Measurements from ENCODE around the gene SLC19A1. TPM values are rescaled to one million over a fixed set of nuclear protein-coding genes. Genes with fewer than 3 reads are reported as not detected.
A peak's percentile ranks its signal among the peaks of the same experiment; 100 is the strongest.

SLC19A1 gene
- total and polyA plus RNA-seq, 3 experiments from 2014 or later, result 7.0 to 66.8 (median 55.7) TPM

DNA sequence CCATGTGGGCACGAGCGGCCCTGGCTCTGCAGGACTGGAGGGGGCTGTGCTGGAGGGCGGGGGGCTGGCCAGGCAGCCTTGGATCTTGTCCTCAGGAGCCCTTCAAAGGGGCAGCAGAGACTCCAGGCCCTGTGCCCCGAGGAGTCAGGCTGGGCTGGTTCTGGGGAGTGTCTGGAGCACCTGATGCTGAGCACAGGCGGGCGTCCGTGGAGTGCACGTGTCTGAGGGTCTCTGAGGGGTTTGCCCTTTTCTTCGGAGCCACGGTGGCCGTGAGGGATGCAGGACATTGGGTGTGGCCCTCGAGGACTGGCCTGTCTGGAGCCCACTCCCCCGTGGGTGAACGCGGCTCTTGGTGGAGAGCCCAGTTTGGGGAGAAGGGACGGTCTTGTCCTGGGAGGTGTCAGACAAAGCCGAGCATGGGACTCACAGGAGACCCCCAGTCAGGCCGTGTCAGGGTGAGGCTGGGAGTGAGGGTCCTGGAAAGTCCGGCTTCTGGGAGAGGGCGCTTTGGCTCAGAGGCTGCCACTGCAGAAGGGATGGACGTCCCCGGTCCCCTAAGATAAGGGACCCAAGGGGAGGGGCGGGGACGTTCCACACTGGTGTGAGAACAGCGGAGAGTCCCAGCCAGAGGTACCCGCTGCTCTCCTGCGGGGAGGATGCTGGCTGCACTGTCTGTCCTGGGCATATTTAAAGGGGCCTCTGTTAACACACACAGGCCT lies 76.5 kb downstream of the SLC19A1 start:
- Mint-ChIP-seq H3K9me3 (peaks cover 3 to 12% (median 4%) of the 10 kb centered on the region in 5 donors), H3K4me1 (peaks cover 0 to 9% (median 3%) of the 10 kb centered on the region in 3 donors), H3K27ac (no peak overlapping the region), H3K36me3 (peaks cover 0 to 2% (median 0%) of the 10 kb centered on the region in 3 donors), H3K4me3 (no peak overlapping the region), H3K27me3 (peaks cover 13 to 18% of the 10 kb centered on the region in 2 donors)
- ChIA-PET CTCF (no interaction called here), POLR2A (no interaction called here)
- peak in 1 of 5 donors; percentile 36 for DNase-seq
- no peak overlapping the region for H3K4me3 ChIP-seq (ENCODE audit: low read length)
- H3K9me3 ChIP-seq (ENCODE audit: low read length), result no peaks in the 10 kb centered on the region
- no peak overlapping the region for H3K27ac ChIP-seq (ENCODE audit: low read depth, low read length)
- no peaks in the 10 kb centered on the region for H3K36me3 ChIP-seq (ENCODE audit: insufficient read depth, low read length)
- peaks cover 3% of the 10 kb centered on the region for H3K4me1 ChIP-seq (ENCODE audit: insufficient read depth, low read length)
- H3K27me3 ChIP-seq (ENCODE audit: insufficient read depth, low read length, poor library complexity, severe bottlenecking), result no peaks in the 10 kb centered on the region

GRCh38 chr21:45465105-45465504 lies 77.1 kb downstream of the SLC19A1 start:
- ChIA-PET CTCF (no interaction called here), POLR2A (no interaction called here)
- no peak overlapping the region for H3K4me3 Mint-ChIP-seq
- H3K27me3 Mint-ChIP-seq, result peaks cover 13 to 18% of the 10 kb centered on the region in 2 donors
- Histone ChIP-seq H3K36me3 (ENCODE audit: insufficient read depth, low read length) (no peaks in the 10 kb centered on the region), H3K9me3 (ENCODE audit: low read length) (no peaks in the 10 kb centered on the region), H3K4me3 (ENCODE audit: low read length) (no peak overlapping the region), H3K27me3 (ENCODE audit: insufficient read depth, low read length, poor library complexity, severe bottlenecking) (no peaks in the 10 kb centered on the region), H3K27ac (ENCODE audit: low read depth, low read length) (no peak overlapping the region), H3K4me1 (ENCODE audit: insufficient read depth, low read length) (no peaks in the 10 kb centered on the region)
- H3K9me3 Mint-ChIP-seq, result peaks cover 3 to 12% (median 4%) of the 10 kb centered on the region in 5 donors
- H3K36me3 Mint-ChIP-seq, result peaks cover 0 to 2% (median 0%) of the 10 kb centered on the region in 3 donors
- no peak for DNase-seq
- peaks cover 0 to 3% (median 0%) of the 10 kb centered on the region in 3 donors for H3K4me1 Mint-ChIP-seq
- no peak overlapping the region for H3K27ac Mint-ChIP-seq

GRCh38 chr21:45464309-45464708 lies 77.9 kb downstream of the SLC19A1 start:
- H3K27ac Mint-ChIP-seq, result no peak overlapping the region
- no peak overlapping the region for H3K4me3 Mint-ChIP-seq
- POLR2A ChIA-PET, result no interaction called here
- Histone ChIP-seq H3K36me3 (ENCODE audit: insufficient read depth, low read length) (no peaks in the 10 kb centered on the region), H3K27me3 (ENCODE audit: insufficient read depth, low read length, poor library complexity, severe bottlenecking) (no peaks in the 10 kb centered on the region), H3K9me3 (ENCODE audit: low read length) (no peaks in the 10 kb centered on the region), H3K4me1 (ENCODE audit: insufficient read depth, low read length) (no peaks in the 10 kb centered on the region), H3K4me3 (ENCODE audit: low read length) (no peak overlapping the region), H3K27ac (ENCODE audit: low read depth, low read length) (no peak overlapping the region)
- peaks cover 13 to 18% of the 10 kb centered on the region in 2 donors for H3K27me3 Mint-ChIP-seq
- H3K36me3 Mint-ChIP-seq, result peaks cover 0 to 2% (median 0%) of the 10 kb centered on the region in 3 donors
- no peak for DNase-seq
- no peaks in the 10 kb centered on the region for H3K4me1 Mint-ChIP-seq
- CTCF ChIA-PET, result no interaction called here
- H3K9me3 Mint-ChIP-seq, result peaks cover 3 to 12% (median 4%) of the 10 kb centered on the region in 5 donors

- H3K36me3 ChIP-seq (ENCODE audit: insufficient read depth, low read length), result no peaks in the 10 kb centered on the region
- H3K27me3 ChIP-seq (ENCODE audit: insufficient read depth, low read length, poor library complexity, severe bottlenecking), result no peaks in the 10 kb centered on the region
- POLR2A ChIA-PET, result no interaction called here
- no peak for DNase-seq
- Mint-ChIP-seq H3K9me3 (peaks cover 3 to 12% (median 4%) of the 10 kb centered on the region in 5 donors), H3K4me3 (no peak overlapping the region), H3K36me3 (peaks cover 0 to 2% (median 0%) of the 10 kb centered on the region in 3 donors), H3K27ac (no peak overlapping the region), H3K4me1 (no peaks in the 10 kb centered on the region), H3K27me3 (peaks cover 13 to 18% of the 10 kb centered on the region in 2 donors)
- no peaks in the 10 kb centered on the region for H3K9me3 ChIP-seq (ENCODE audit: low read length)
- no peak overlapping the region for H3K4me3 ChIP-seq (ENCODE audit: low read length)
- H3K4me1 ChIP-seq (ENCODE audit: insufficient read depth, low read length), result no peaks in the 10 kb centered on the region
- H3K27ac ChIP-seq (ENCODE audit: low read depth, low read length), result no peak overlapping the region
- CTCF ChIA-PET, result no interaction called here
Measured at GRCh38 chr21:45463871-45464270, 78.4 kb downstream of the SLC19A1 start.

GRCh38 chr21:45461806-45462341 lies 80.4 kb downstream of the SLC19A1 start:
- H3K4me3 Mint-ChIP-seq, result no peak overlapping the region
- DNase-seq, result no peak
- Histone ChIP-seq H3K4me3 (ENCODE audit: low read length) (no peak overlapping the region), H3K27me3 (ENCODE audit: insufficient read depth, low read length, poor library complexity, severe bottlenecking) (no peaks in the 10 kb centered on the region), H3K9me3 (ENCODE audit: low read length) (no peaks in the 10 kb centered on the region), H3K36me3 (ENCODE audit: insufficient read depth, low read length) (no peaks in the 10 kb centered on the region), H3K4me1 (ENCODE audit: insufficient read depth, low read length) (no peaks in the 10 kb centered on the region), H3K27ac (ENCODE audit: low read depth, low read length) (no peak overlapping the region)
- CTCF ChIA-PET, result no interaction called here
- H3K27me3 Mint-ChIP-seq, result peaks cover 13 to 15% of the 10 kb centered on the region in 2 donors
- POLR2A ChIA-PET, result interaction anchor here (0.5 kb wide), 1 partner anchor 50 kb away, joined by 10 read pairs; no protein-coding TSS in a partner anchor
- no peak overlapping the region for H3K27ac Mint-ChIP-seq
- no peaks in the 10 kb centered on the region for H3K4me1 Mint-ChIP-seq
- H3K36me3 Mint-ChIP-seq, result peaks cover 0 to 2% (median 0%) of the 10 kb centered on the region in 3 donors
- peaks cover 3 to 12% (median 4%) of the 10 kb centered on the region in 5 donors for H3K9me3 Mint-ChIP-seq

DNA sequence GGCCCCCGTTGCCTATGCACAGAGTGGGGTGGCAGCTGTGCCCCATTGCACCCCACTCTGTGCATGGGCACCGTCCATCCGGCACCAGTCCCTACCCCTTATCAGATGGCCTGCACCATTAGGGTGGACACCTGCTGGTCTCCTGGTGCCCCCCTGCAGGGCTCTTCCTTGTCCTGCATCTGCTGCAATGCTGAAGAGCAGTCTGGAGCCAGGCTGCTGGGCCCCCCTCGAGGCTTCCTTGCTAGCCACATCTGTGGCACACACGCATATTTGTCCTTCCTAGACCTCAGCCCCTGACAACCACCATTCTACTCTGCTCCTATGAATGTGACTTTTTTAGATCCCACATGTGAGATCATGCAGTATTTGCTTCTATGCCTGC lies 80.9 kb downstream of the SLC19A1 start:
- Histone ChIP-seq H3K27me3 (ENCODE audit: insufficient read depth, low read length, poor library complexity, severe bottlenecking) (no peaks in the 10 kb centered on the region), H3K36me3 (ENCODE audit: insufficient read depth, low read length) (no peaks in the 10 kb centered on the region), H3K4me3 (ENCODE audit: low read length) (no peak overlapping the region), H3K27ac (ENCODE audit: low read depth, low read length) (no peak overlapping the region), H3K9me3 (ENCODE audit: low read length) (no peaks in the 10 kb centered on the region), H3K4me1 (ENCODE audit: insufficient read depth, low read length) (no peaks in the 10 kb centered on the region)
- Mint-ChIP-seq H3K27ac (no peak overlapping the region), H3K4me1 (no peaks in the 10 kb centered on the region), H3K4me3 (no peak overlapping the region), H3K36me3 (peaks cover 0 to 2% (median 0%) of the 10 kb centered on the region in 3 donors), H3K27me3 (peaks cover 13 to 15% of the 10 kb centered on the region in 2 donors), H3K9me3 (peaks cover 3 to 12% (median 4%) of the 10 kb centered on the region in 5 donors)
- ChIA-PET CTCF (no interaction called here), POLR2A (no interaction called here)
- no peak for DNase-seq

DNA sequence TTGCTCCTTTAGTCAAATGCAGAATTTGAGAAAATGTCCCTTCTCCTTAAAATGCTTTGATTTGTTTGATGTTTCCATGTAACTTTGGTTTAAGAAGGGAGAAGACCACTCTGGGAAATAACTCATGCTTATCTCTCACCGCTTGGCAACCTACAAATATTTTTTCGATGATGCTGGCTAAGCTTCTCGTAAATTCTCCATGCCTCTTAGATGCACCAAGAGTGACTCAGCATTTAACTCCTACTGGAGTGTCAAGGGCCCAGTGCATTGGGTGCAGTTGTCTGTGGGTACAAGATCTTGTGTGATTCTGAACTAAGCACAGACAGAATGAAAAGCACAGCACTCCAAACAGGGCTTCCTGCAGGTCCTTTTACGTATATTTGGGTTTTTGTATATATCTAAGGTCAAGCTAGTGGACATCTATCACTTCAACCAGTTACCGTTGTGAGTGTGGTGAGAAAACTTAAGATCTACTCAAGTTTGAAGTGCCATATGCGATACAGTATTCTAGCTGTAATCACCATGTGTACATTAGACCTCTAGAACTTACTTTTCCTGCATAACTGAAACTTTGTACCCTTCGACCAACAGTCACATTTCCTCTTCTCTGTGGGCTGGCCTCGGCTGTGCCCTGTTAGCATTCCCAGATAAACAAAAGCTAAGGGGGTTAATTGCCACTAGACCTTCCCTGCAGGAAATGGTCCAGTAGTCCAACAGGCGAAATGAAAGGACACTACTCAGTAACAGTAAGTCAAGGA lies 81.5 kb downstream of the SLC19A1 start:
- no peak overlapping the region for H3K4me3 ChIP-seq (ENCODE audit: low read length)
- no peaks in the 10 kb centered on the region for H3K4me1 ChIP-seq (ENCODE audit: insufficient read depth, low read length)
- H3K9me3 ChIP-seq (ENCODE audit: low read length), result no peaks in the 10 kb centered on the region
- ChIA-PET CTCF (no interaction called here), POLR2A (no interaction called here)
- Mint-ChIP-seq H3K4me3 (no peak overlapping the region), H3K9me3 (peaks cover 3 to 12% (median 4%) of the 10 kb centered on the region in 5 donors), H3K27me3 (peaks cover 13 to 15% of the 10 kb centered on the region in 2 donors), H3K36me3 (peaks cover 0 to 2% (median 0%) of the 10 kb centered on the region in 3 donors), H3K27ac (no peak overlapping the region), H3K4me1 (no peaks in the 10 kb centered on the region)
- no peaks in the 10 kb centered on the region for H3K27me3 ChIP-seq (ENCODE audit: insufficient read depth, low read length, poor library complexity, severe bottlenecking)
- H3K27ac ChIP-seq (ENCODE audit: low read depth, low read length), result no peak overlapping the region
- H3K36me3 ChIP-seq (ENCODE audit: insufficient read depth, low read length), result no peaks in the 10 kb centered on the region
- no peak for DNase-seq

DNA sequence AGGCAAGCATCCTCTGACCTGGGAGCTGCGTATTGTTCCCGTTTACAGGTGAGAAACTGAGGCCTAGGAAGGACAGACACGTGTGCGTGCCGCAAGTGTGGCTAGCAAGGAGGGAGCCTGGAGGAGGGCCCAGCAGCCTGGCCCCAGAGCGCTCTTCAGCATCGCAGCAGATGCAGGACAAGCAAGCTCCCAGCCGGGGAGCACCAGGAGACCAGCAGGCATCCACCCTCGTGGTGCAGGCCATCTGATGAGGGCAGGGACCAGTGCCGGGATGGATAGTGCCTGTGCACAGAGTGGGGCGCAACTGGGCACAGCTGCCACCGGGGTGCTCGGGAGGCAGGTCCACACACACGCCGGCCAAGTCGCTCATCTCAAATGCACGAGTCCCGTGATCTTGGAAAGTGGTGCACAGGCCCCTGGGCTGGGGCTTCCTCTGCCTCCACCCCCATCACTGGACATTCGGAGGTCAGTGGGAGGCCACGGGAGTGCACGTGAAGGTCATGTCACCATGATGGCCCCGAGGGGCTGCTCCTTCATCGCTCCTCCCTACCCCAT lies 82.2 kb downstream of the SLC19A1 start:
- no peaks in the 10 kb centered on the region for H3K36me3 ChIP-seq (ENCODE audit: insufficient read depth, low read length)
- Mint-ChIP-seq H3K9me3 (peaks cover 3 to 12% (median 4%) of the 10 kb centered on the region in 5 donors), H3K27me3 (peaks cover 11 to 12% of the 10 kb centered on the region in 2 donors), H3K27ac (no peak overlapping the region), H3K4me1 (no peaks in the 10 kb centered on the region), H3K36me3 (peaks cover 0 to 2% (median 0%) of the 10 kb centered on the region in 3 donors), H3K4me3 (no peak overlapping the region)
- ChIA-PET POLR2A (no interaction called here), CTCF (no interaction called here)
- DNase-seq, result no peak
- H3K27me3 ChIP-seq (ENCODE audit: insufficient read depth, low read length, poor library complexity, severe bottlenecking), result no peaks in the 10 kb centered on the region
- no peak overlapping the region for H3K4me3 ChIP-seq (ENCODE audit: low read length)
- H3K4me1 ChIP-seq (ENCODE audit: insufficient read depth, low read length), result no peaks in the 10 kb centered on the region
- no peaks in the 10 kb centered on the region for H3K9me3 ChIP-seq (ENCODE audit: low read length)
- no peak overlapping the region for H3K27ac ChIP-seq (ENCODE audit: low read depth, low read length)

Measured in CD8-positive, alpha-beta memory T cell (primary cell).